HG03432 (cell line): ENCODE measurements around the gene NBAS.
"Not testable (repeated sequence)": the region's sequence is repeated elsewhere in the genome, so short reads cannot be mapped to it uniquely, and the experiment has no call there.

Experiments
- ATAC-seq: cut with Tn5 transposase; IDR thresholded peaks from one replicate; pipeline ENCODE4 v1.9.1; 2021; ENCODE audit warnings: mild to moderate bottlenecking, moderate library complexity; ENCODE audit not compliant: unreplicated experiment

Gene NBAS

GRCh38 chr2:15278296-15278695 is 282.8 kb downstream of the NBAS start:
- ATAC-seq: no peak

- no peak for ATAC-seq
Measured at GRCh38 chr2:15275346-15275745, 285.8 kb downstream of the NBAS start.

GRCh38 chr2:15273452-15273851 is 287.7 kb downstream of the NBAS start:
- no peak for ATAC-seq

GRCh38 chr2:15272942-15273341 is 288.2 kb downstream of the NBAS start:
- no peak for ATAC-seq

- no peak for ATAC-seq
Measured at GRCh38 chr2:15271941-15272542, 289.1 kb downstream of the NBAS start.

GRCh38 chr2:15271276-15271675 is 289.9 kb downstream of the NBAS start:
- no peak for ATAC-seq

GRCh38 chr2:15269043-15269442 is 292.1 kb downstream of the NBAS start:
- ATAC-seq: no peak

- ATAC-seq: no peak
Measured at GRCh38 chr2:15265889-15266288, 295.2 kb downstream of the NBAS start.

GRCh38 chr2:15263976-15264685 is 297.0 kb downstream of the NBAS start:
- ATAC-seq: no peak

- ATAC-seq: no peak
Measured at GRCh38 chr2:15262792-15263191, 298.3 kb downstream of the NBAS start.

GRCh38 chr2:15260835-15261234 is 300.3 kb downstream of the NBAS start:
- no peak for ATAC-seq

- ATAC-seq: no peak
Measured at GRCh38 chr2:15260196-15260595, 300.9 kb downstream of the NBAS start.

GRCh38 chr2:15259356-15259756 is 301.8 kb downstream of the NBAS start:
- no peak for ATAC-seq

- ATAC-seq: not testable (repeated sequence)
Measured at GRCh38 chr2:15258385-15258784, 302.7 kb downstream of the NBAS start.

- ATAC-seq: no peak
Measured at GRCh38 chr2:15253835-15254286, 307.3 kb downstream of the NBAS start.

- ATAC-seq: no peak
Measured at GRCh38 chr2:15253247-15253646, 307.9 kb downstream of the NBAS start.

- no peak for ATAC-seq
Measured at GRCh38 chr2:15251753-15252152, 309.4 kb downstream of the NBAS start.

- not testable (repeated sequence) for ATAC-seq
Measured at GRCh38 chr2:15250946-15251345, 310.2 kb downstream of the NBAS start.

- ATAC-seq: no peak
Measured at GRCh38 chr2:15246870-15247269, 314.3 kb downstream of the NBAS start.

- ATAC-seq: no peak
Measured at GRCh38 chr2:15243762-15244161, 317.4 kb downstream of the NBAS start.

GRCh38 chr2:15242936-15243461 is 318.1 kb downstream of the NBAS start:
- ATAC-seq: no peak

GRCh38 chr2:15241929-15242328 is 319.2 kb downstream of the NBAS start:
- ATAC-seq: no peak
